ENCODE data around the gene NOLC1. TPM values are rescaled to one million over a fixed set of nuclear protein-coding genes. Genes with fewer than 3 reads are reported as not detected.

NOLC1 gene
- total RNA-seq, 1 experiment from 2014 or later = 69.9 TPM

DNA sequence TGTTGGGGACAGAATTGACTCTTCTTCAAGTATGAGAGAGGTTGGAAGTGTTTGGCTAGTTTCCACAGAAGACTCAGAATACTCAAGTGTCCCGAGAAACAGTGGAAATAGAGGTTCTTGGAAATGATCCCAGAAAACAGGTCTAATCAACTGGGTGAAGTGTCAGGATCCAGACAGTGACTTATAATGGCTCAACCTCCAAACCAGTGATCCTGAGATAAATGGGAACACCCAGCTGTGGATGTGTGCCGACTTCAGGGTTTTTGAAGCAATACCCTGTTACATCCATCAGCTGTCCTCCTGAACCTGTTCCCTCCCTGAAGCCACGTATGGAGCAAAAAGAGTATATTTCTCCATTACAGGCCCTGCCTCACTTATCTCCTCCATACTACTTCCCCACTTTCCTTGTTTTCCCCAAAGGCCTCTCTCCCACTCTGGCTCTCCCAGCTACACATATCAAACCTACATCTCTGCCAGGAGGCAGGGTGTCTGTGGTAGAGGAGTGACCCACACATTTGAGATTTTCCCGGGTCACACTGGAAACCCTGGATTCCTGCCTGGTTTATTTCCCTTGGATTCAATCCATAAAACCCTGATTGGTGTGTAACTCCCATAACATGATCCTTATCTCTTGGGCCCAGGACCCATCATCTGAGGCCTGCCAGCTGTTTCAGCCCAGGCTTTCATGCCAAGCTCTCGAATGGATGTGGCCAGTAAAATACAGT lies 56.3 kb downstream of the NOLC1 start:
- TF ChIP-seq EZH2 (IDR thresholded peaks at IDR 0.05; ENCODE audit: low read length, unreplicated experiment) (no peak), EZH2phosphoT487 (IDR thresholded peaks at IDR 0.05; ENCODE audit: borderline replicate concordance, low read length) (no peak)
- TF ChIP-seq, protein P1, sequence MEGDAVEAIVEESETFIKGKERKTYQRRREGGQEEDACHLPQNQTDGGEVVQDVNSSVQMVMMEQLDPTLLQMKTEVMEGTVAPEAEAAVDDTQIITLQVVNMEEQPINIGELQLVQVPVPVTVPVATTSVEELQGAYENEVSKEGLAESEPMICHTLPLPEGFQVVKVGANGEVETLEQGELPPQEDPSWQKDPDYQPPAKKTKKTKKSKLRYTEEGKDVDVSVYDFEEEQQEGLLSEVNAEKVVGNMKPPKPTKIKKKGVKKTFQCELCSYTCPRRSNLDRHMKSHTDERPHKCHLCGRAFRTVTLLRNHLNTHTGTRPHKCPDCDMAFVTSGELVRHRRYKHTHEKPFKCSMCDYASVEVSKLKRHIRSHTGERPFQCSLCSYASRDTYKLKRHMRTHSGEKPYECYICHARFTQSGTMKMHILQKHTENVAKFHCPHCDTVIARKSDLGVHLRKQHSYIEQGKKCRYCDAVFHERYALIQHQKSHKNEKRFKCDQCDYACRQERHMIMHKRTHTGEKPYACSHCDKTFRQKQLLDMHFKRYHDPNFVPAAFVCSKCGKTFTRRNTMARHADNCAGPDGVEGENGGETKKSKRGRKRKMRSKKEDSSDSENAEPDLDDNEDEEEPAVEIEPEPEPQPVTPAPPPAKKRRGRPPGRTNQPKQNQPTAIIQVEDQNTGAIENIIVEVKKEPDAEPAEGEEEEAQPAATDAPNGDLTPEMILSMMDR (conservative IDR thresholded peaks at IDR 0.05; ENCODE audit: low read depth, low read length) = no peak
- no peaks in the 10 kb centered on the region for H3F3A ChIP-seq (ENCODE audit: low read length, unreplicated experiment)
- H3K9me3 ChIP-seq (ENCODE audit: low read length) = no peaks in the 10 kb centered on the region
- no peak overlapping the region for H3K9ac ChIP-seq (ENCODE audit: low read length)
- H4K20me1 ChIP-seq (ENCODE audit: low read length) = no peaks in the 10 kb centered on the region
- no peaks in the 10 kb centered on the region for H3K27me3 ChIP-seq (ENCODE audit: low read length)
- no peaks in the 10 kb centered on the region for H3K9me2 ChIP-seq (replicated peaks; ENCODE audit: low read length)
- no peak overlapping the region for H2AFZ ChIP-seq (ENCODE audit: low read length)
- H3K4me3 ChIP-seq (ENCODE audit: low read length) = no peak overlapping the region
- DNase-seq (no peak), ATAC-seq (no peak)
- no peak overlapping the region for H3K27ac ChIP-seq (ENCODE audit: low read length)
- H3K4me2 ChIP-seq (ENCODE audit: low read length) = no peak overlapping the region
- ChIA-PET POLR2A (ENCODE audit: unreplicated experiment) (no interaction called here), CTCF (no interaction called here)
- H3K4me1 ChIP-seq (ENCODE audit: insufficient read depth, low read length) = 0 out of 2 replicates have a peak, but pooled peaks cover 5% of the 10 kb centered on the region
- BruUV-seq (replicated peaks) = no TSS peak
- H3K36me3 ChIP-seq (ENCODE audit: low read depth, low read length) = no peaks in the 10 kb centered on the region
- no peaks in the 10 kb centered on the region for H3K79me2 ChIP-seq (ENCODE audit: low read length)
- intact Hi-C loops (cut with micrococcal nuclease) = no loop called here

DNA sequence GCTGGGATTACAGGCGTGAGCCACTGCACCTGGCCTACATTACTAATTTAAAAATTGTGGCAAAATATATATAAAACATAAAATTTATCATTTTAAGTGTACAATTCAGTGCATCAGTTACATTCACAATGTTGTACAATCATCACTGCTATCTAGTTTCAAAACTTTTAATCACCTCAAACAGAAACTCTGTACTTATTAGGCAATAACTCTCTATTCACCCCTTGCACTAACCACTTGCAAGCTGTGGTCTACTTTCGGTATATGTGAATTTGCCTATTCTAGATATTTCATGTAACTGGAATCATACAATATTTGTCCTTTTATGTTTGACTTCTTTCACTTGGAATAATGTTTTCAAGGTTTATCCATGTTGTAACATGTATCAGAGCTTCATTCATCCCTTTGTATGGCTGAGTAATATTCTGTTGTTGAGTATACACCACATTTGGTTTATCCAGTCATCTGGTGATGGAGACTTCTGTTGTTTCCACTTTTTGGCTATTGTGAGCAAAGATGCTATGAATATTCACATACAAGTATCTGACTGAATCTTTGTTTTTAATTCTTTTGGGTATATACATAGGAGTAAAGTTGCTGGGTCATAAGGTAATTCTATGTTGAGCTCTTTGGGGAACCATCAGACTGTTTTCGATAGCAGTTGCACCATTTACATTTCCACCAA lies 59.6 kb downstream of the NOLC1 start:
- Histone ChIP-seq H3K9ac (ENCODE audit: low read length) (no peak overlapping the region), H3K27ac (ENCODE audit: low read length) (no peak overlapping the region), H3K9me2 (replicated peaks; ENCODE audit: low read length) (no peaks in the 10 kb centered on the region), H3K79me2 (ENCODE audit: low read length) (no peaks in the 10 kb centered on the region), H3K4me3 (ENCODE audit: low read length) (no peak overlapping the region), H4K20me1 (ENCODE audit: low read length) (no peaks in the 10 kb centered on the region), H3K9me3 (ENCODE audit: low read length) (no peaks in the 10 kb centered on the region), H3K27me3 (ENCODE audit: low read length) (no peaks in the 10 kb centered on the region), H3F3A (ENCODE audit: low read length, unreplicated experiment) (no peaks in the 10 kb centered on the region), H2AFZ (ENCODE audit: low read length) (no peak overlapping the region), H3K36me3 (ENCODE audit: low read depth, low read length) (no peaks in the 10 kb centered on the region), H3K4me2 (ENCODE audit: low read length) (no peak overlapping the region), H3K4me1 (ENCODE audit: insufficient read depth, low read length) (0 out of 2 replicates have a peak, but pooled peaks cover 5% of the 10 kb centered on the region)
- TF ChIP-seq, protein P1 (conservative IDR thresholded peaks at IDR 0.05; ENCODE audit: low read depth, low read length) = no peak
- TF ChIP-seq EZH2phosphoT487 (IDR thresholded peaks at IDR 0.05; ENCODE audit: borderline replicate concordance, low read length) = no peak
- TF ChIP-seq EZH2 (IDR thresholded peaks at IDR 0.05; ENCODE audit: low read length, unreplicated experiment) = no peak
- DNase-seq = no peak
- POLR2A ChIA-PET (ENCODE audit: unreplicated experiment) = no interaction called here
- CTCF ChIA-PET = no interaction called here
- ATAC-seq = no peak
- intact Hi-C loops (cut with micrococcal nuclease) = no loop called here
- BruUV-seq (replicated peaks) = no TSS peak

Other genes with a start within 250 kb of the NOLC1 start
- gene ARMH3, start 96.2 kb upstream of the NOLC1 start, total RNA-seq (2014; rRNA removed) = 7.8 and 9.7 TPM in 2 replicates
- gene HPS6, start 87.0 kb upstream of the NOLC1 start, total RNA-seq (2014; rRNA removed) = 24.0 and 26.8 TPM in 2 replicates
- gene LDB1, start 32.0 kb upstream of the NOLC1 start, total RNA-seq (2014; rRNA removed) = 28.3 and 34.2 TPM in 2 replicates
- 27.6 and 31.3 TPM in 2 replicates for gene PPRC1, start 19.3 kb upstream of the NOLC1 start, total RNA-seq (2014; rRNA removed)
- gene ELOVL3, start 73.9 kb downstream of the NOLC1 start, total RNA-seq (2014; rRNA removed) = 0.40 TPM in 2 replicates
- not detected in 2 replicates for gene PITX3, start 89.1 kb downstream of the NOLC1 start, total RNA-seq (2014; rRNA removed)
- 25.2 and 31.3 TPM in 2 replicates for gene GBF1, start 93.1 kb downstream of the NOLC1 start, total RNA-seq (2014; rRNA removed)
- 45.0 and 71.1 TPM in 2 replicates for gene NFKB2, start 243.3 kb downstream of the NOLC1 start, total RNA-seq (2014; rRNA removed)

Data from PC-3 (cell line).